ENCODE measurements around the gene MYO9B.

The MYO9B gene

GRCh38 chr19:17070912-17071311 lies 4.7 kb upstream of the MYO9B start:
- TF ChIP-seq FOXK2 (IDR thresholded peaks at IDR 0.05) (no peak), LEF1 (IDR thresholded peaks at IDR 0.05; ENCODE audit: borderline replicate concordance) (no peak), SP1 (IDR thresholded peaks at IDR 0.05) (no peak), PKNOX1 (IDR thresholded peaks at IDR 0.05) (no peak), ZNF384 (IDR thresholded peaks at IDR 0.05) (no peak)
- no peak for DNase-seq (ENCODE audit: extremely low spot score)
- ChIA-PET CTCF (no interaction called here), POLR2A (no interaction called here)

- DNase-seq (ENCODE audit: extremely low spot score), result no peak
- CTCF ChIA-PET, result no interaction called here
- POLR2A ChIA-PET, result interaction anchor here (0.6 to 1.2 kb wide), 3 partner anchors 231 to 577 kb away, joined by 3 read pairs; partner anchors contain the start of gene C19orf44
- TF ChIP-seq SUZ12 (IDR thresholded peaks at IDR 0.05) (no peak), FOXK2 (IDR thresholded peaks at IDR 0.05) (no peak), HDGF (IDR thresholded peaks at IDR 0.05; ENCODE audit: borderline replicate concordance) (no peak), CTBP1 (IDR thresholded peaks at IDR 0.05; ENCODE audit: borderline replicate concordance) (no peak), SP1 (IDR thresholded peaks at IDR 0.05) (no peak), L3MBTL2 (conservative IDR thresholded peaks at IDR 0.05) (no peak), ARNT (IDR thresholded peaks at IDR 0.05) (no peak), PKNOX1 (IDR thresholded peaks at IDR 0.05) (no peak), FOXM1 (IDR thresholded peaks at IDR 0.05; ENCODE audit: borderline replicate concordance) (no peak), ZNF384 (IDR thresholded peaks at IDR 0.05) (no peak)
Measured at GRCh38 chr19:17073869-17074633, 1.5 kb upstream of the MYO9B start.

GRCh38 chr19:17074634-17075034 lies 943 bp upstream of the MYO9B start:
- DNase-seq (ENCODE audit: extremely low spot score), result no peak
- POLR2A ChIA-PET, result interaction anchor here (0.8 to 1.5 kb wide), 3 partner anchors 15 to 578 kb away, joined by 3 read pairs; partner anchors contain the start of gene C19orf44
- CTCF ChIA-PET, result no interaction called here

GRCh38 chr19:17075864-17076542 lies 426 bp downstream of the MYO9B start:
- ChIA-PET CTCF (interaction anchor here (1.1 kb wide), 1 partner anchor 9 kb away, joined by 4 read pairs; no protein-coding TSS in a partner anchor), POLR2A (interaction anchor here (1.0 to 1.5 kb wide), 5 partner anchors 9 to 335 kb away, joined by 3 to 5 read pairs (median 4); partner anchors contain the start of genes BABAM1 and USE1)
- DNase-seq (ENCODE audit: extremely low spot score), result no peak
- TF ChIP-seq NFRKB (IDR thresholded peaks at IDR 0.05), result no peak
- no peak for TF ChIP-seq ZNF384 (IDR thresholded peaks at IDR 0.05)
- no peak for TF ChIP-seq HDGF (IDR thresholded peaks at IDR 0.05; ENCODE audit: borderline replicate concordance)
- TF ChIP-seq FOXA1 (IDR thresholded peaks at IDR 0.05), result no peak
- no peak for TF ChIP-seq TARDBP (IDR thresholded peaks at IDR 0.05)
- no peak for TF ChIP-seq SUZ12 (IDR thresholded peaks at IDR 0.05)
- TF ChIP-seq FOXM1 (IDR thresholded peaks at IDR 0.05; ENCODE audit: borderline replicate concordance), result no peak
- TF ChIP-seq SP1 (IDR thresholded peaks at IDR 0.05), result no peak
- TF ChIP-seq CTBP1 (IDR thresholded peaks at IDR 0.05; ENCODE audit: borderline replicate concordance), result no peak
- no peak for TF ChIP-seq PKNOX1 (IDR thresholded peaks at IDR 0.05)
- TF ChIP-seq FOXK2 (IDR thresholded peaks at IDR 0.05), result no peak
- TF ChIP-seq ARNT (IDR thresholded peaks at IDR 0.05), result no peak
- no peak; the same call in 1 of the 2 replicates for TF ChIP-seq L3MBTL2 (conservative IDR thresholded peaks at IDR 0.05)
- no peak for TF ChIP-seq ELF4 (IDR thresholded peaks at IDR 0.05)
- TF ChIP-seq BHLHE40 (IDR thresholded peaks at IDR 0.05; ENCODE audit: borderline replicate concordance), result no peak
- no peak for TF ChIP-seq LEF1 (IDR thresholded peaks at IDR 0.05; ENCODE audit: borderline replicate concordance)

More at GRCh38 chr19:17074634-17075034, 943 bp upstream of the MYO9B start:
- TF ChIP-seq PKNOX1 (IDR thresholded peaks at IDR 0.05), result no peak

GRCh38 chr19:17076543-17076991 lies 990 bp downstream of the MYO9B start:
- POLR2A ChIA-PET, result interaction anchor here (1.0 to 1.5 kb wide), 4 partner anchors 8 to 335 kb away, joined by 3 to 5 read pairs (median 4); partner anchors contain the start of genes BABAM1 and USE1
- no peak for DNase-seq (ENCODE audit: extremely low spot score)

More at GRCh38 chr19:17076543-17076991, 990 bp downstream of the MYO9B start:
- no peak for TF ChIP-seq NFRKB (IDR thresholded peaks at IDR 0.05)
- no peak for TF ChIP-seq L3MBTL2 (conservative IDR thresholded peaks at IDR 0.05)
- TF ChIP-seq LEF1 (IDR thresholded peaks at IDR 0.05; ENCODE audit: borderline replicate concordance), result no peak
- CTCF ChIA-PET, result interaction anchor here (1.1 kb wide), 1 partner anchor 10 kb away, joined by 4 read pairs; no protein-coding TSS in a partner anchor
